OCI-M1 (cell line): Measurements from ENCODE around the gene CACNA1F.
"Not testable (repeated sequence)": the region's sequence is repeated elsewhere in the genome, so short reads cannot be mapped to it uniquely, and the experiment has no call there.

Experiments used
- DNase-seq: peaks from one replicate; lab custom pipeline; 2025; lab: John Stamatoyannopoulos, UW

CACNA1F gene

GRCh38 chrX:49175435-49176274 lies 57.5 kb downstream of the CACNA1F start:
- DNase-seq = no peak

DNA sequence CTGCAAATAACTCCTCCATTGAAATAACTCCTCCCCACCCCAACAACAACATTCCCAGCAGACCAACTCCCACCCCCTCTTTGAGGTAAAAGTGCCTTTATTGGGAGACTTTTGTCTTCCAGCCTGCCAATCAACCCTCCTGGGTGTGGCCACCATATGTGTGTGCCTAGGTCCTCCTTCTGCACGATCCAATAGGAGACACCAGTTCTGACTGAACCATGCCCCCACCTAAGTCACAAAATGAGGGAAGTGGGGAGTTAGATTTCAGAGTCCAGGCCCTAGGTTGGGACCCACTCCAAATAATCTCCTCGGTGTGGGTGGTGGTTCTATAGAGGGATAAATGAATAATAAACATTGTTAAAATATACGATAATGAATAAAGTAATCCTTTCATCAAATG lies 58.4 kb downstream of the CACNA1F start:
- DNase-seq = no peak

GRCh38 chrX:49173544-49173943 lies 59.6 kb downstream of the CACNA1F start:
- not testable (repeated sequence) for DNase-seq

DNA sequence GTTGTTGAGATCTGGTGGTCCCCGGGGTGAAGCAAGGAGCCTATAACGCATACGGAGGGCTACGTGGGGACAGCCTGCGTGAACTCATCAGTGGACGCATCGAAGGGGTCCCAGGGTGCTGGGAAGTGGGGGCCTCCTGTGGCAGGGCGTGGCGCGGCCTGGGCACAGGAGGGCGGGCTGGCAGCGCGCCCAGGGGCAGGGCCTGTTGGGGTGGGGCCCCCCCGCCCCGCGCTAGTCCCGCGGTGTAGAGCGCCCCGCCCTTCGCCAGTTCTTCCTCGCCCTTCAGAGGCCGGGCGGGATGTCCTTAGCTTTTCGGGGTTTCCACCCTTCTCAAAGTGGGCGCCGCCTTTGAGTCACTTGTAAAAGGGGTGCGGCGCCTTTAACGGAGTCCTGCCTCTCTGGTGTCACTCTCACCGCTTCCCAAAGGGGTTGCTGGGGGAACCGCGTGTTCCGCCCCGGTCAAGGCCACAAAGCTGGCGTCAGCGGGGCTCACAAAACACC lies 60.8 kb downstream of the CACNA1F start:
- peak; percentile 72 for DNase-seq

DNA sequence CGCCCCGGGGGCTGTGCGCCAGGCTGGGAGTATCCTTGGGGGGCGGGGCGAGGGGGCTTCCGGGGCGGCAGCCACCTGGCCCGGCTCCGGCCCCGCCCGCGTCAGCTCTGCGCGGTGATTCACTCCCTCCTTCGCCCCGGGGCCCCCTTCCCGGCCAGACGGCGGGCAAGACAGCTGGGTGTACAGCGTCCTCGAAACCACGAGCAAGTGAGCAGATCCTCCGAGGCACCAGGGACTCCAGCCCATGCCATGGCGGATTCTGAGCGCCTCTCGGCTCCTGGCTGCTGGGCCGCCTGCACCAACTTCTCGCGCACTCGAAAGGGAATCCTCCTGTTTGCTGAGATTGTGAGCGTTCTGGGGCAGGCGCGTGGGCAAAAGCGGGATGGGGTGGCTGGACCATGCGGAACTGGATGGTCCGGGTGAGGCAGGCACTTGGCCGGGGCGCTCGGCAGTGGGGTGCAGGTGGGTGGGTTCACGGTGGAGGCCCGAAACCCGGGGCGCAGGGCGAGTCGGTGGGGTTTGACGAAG lies 61.3 kb downstream of the CACNA1F start, which contains the start of gene PLP2:
PLP2 (plus strand) TSS at position 147 of the 528 bp plus-strand sequence; CDS start at position 250, 103 bp downstream.
- no peak for DNase-seq

DNA sequence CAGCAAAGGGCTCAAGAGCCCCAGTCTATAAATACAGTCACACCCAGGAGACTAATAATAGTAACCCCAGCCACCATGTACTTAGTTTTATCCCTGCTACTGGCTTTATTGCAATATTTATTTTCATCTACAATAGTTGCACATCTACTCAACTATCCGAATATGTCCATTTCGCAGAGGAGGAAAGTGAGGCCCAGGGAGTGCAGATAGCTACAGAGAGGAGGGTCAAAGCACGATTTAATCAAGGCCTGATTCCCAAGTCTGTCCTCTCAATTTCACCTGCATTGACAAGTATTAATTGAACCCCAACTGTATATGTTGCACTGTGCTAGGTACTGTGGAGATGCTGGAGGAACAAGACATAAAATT lies 65.4 kb downstream of the CACNA1F start:
- DNase-seq = no peak

DNA sequence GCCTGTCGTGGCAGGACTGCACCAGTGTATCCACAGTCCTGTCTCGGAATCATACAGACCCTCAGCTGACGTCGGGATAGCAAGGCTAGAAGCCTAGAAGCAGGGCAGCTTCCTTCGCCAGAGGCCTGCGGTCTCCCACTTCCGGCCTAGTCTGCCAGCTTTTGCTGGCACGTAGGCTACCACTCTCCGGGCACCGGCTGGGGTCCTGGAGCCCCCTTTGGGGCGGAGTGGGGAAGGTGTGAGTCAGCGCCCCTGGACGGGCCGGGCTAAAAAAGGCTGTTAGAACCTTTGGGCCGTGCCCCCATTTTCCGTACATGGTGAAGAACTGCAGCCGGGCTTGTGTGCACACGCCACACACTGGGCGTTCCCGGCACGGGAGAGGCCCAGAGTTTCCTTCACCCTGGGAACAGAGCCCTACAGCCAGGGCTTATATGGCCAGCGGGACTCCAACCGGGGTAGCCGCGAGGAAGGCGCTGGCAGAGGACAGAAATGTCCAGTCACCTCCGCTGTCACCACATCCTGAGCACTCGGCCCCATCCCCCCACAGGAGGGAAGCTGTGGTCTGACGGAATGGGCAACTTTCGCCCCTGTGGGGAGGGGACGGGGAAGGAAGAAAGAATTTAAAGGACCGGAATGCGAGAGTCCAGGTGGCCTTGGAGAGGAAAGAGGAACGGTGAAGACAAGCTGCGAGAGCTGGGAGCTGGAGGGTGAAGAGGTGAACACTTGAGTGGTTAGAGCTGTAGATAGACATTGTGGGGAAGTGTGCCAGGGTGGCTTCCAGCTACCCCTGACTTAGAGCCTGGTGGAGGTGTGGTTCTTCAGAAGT lies 66.0 kb downstream of the CACNA1F start:
- peak; percentile 92 for DNase-seq

GRCh38 chrX:49165901-49166881 lies 66.9 kb downstream of the CACNA1F start:
- DNase-seq = peak; percentile 97

GRCh38 chrX:49164589-49165360 lies 68.4 kb downstream of the CACNA1F start:
- DNase-seq = no peak

DNA sequence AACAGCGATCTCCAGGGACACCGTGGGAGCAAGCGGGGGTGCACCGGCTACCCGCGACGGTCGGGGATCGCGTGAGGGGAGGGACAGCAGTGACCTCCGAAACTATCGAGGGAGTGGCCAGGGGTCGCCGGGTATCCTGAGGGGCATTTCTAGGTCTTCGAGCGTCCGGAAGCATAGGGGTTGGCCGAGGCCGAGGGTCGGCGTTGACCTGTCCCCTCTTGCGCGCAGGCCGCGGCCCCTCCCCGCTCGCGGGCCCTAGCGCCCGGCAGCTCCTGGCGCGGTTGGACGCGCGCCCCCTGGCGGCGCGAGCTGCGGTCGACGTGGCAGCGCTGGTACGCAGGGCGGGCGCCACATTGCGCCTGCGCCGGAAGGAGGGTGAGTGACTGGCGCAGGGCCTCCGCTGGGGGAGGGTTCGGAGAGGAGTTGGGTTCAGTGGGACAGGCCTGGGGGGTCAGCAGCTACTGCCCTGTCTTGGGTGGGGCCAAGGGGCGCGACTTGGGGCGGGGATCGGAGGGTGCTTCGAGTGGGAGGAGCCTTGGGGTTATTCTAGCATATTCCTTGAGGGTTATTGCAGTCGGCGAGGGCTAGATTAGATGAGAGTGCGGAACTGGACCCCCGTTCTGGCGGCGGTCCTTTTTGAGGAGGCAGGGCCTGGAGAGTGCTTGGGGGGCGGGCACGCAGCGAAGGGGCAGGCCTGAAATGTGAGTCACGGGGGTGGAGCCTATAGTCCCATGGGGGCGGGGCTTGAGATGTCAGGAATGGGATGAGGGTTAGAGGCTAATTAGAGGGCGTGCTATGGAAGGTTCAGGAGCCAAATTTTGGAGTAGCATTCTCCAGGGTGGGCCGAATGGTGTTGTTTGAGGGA lies 69.4 kb downstream of the CACNA1F start:
- DNase-seq = peak; percentile 99

GRCh38 chrX:49162620-49163019 lies 70.5 kb downstream of the CACNA1F start, which contains the start of gene MAGIX:
MAGIX (plus strand) TSS chrX:49162758; CDS start chrX:49162890, 132 bp downstream.
- no peak for DNase-seq

GRCh38 chrX:49161632-49162031 lies 71.5 kb downstream of the CACNA1F start:
- no peak for DNase-seq

DNA sequence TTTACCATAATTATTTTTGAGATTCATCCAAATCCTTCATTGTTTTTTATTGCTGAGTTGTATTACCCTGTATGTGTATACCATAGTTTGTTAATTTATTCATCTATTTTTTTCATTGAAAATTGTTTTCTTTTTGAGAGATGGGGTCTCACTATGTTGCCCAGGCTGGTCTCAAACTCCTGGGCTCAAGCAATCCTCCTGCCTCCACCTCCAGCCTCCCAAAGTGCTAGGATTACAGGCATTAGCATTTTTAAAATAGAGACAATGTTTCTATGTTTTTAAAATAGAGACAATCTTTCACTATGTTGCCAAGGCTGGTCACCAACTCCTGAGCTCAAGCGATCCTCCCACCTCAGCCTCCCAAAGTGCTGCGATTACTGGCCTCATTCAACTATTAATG lies 72.2 kb downstream of the CACNA1F start:
- no peak for DNase-seq

- DNase-seq = no peak
Observed at GRCh38 chrX:49157194-49157593, 75.9 kb downstream of the CACNA1F start.

- DNase-seq = peak; percentile 95
Observed at GRCh38 chrX:49155900-49156837, 77.0 kb downstream of the CACNA1F start.

DNA sequence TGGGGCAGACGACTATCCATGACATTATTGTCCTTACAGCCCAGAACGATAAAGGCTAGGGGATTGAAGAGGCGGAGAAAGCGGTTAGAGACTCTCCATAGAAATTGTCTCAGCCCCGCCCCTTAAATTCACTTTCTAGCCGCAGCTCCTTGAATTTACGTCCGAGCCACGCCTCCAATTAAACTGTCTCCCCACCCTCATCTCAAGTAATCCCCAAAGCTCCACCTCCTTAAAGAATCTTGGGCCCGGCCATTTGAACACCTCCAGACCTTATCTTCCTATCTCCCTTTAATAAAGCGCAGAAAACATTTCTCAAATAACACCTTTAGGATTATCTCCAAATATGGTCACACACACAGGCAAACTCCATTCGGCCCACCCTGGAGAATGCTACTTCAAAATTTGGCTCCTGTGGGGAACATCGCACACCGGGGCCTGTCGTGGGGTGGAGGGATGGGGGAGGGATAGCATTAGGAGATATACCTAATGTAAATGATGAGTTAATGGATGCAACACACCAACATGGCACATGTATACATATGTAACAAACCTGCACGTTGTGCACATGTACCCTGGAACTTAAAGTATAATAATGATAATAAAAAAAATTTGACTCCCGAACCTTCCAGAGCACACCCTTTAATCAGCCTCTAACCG lies 77.8 kb downstream of the CACNA1F start:
- DNase-seq = peak; percentile 96
